Measurements from ENCODE around the gene DNM1.
A peak's percentile ranks its signal among the peaks of the same experiment; 100 is the strongest.

Gene DNM1

GRCh38 chr9:128205296-128205944 lies 2.2 kb downstream of the DNM1 start:
- DNase-seq (ENCODE audit: low spot score), result no peak

- no peak for DNase-seq (ENCODE audit: low spot score)
Measured at GRCh38 chr9:128206484-128206883, 3.3 kb downstream of the DNM1 start.

DNA sequence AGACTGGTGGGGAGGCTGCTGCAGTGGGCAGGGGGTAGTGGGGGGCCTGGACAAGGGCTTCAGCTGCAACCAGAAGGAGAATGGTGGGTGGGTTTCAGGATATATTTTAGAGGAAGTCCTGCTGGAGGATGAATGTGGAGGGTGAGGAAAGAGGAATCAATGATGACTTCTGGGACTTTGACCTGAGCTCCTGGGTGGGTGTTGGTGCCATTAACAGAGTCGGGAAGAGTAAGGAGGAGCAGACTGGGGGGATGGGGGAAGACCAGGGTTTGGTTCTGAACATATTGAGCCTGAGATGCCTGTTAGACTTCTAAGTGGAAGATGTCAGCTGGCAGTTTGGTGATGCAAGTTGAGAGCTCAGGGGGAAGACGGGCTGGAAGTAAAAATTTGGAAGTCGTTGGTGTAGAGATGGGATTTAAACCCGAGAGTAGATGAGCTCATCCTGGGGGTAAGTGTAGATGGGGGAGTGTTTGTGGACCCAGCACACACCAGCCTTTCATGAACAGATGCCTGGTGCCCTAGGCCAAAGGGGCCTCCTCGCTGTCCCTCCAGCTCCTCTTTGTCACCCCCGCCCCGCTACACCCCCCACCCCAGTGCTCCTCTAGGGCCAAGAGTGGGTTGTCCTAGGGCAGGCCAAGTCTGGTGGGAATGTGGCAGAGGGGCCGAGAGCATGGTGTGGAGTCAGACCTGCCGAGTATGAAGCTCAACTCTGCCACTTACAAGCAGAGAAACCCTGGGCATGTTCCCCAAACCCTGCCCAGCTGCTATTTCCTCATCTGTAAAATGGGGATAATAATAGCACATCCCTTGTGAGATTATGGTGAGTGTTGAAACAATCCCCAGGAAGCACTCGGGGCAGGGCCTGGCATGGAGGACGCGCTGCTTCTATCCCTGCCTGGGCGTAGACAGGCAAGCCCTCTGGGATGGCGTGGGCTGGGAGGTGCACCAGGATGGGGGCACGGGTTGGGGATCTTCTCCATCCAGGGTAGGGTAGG lies 4.0 kb downstream of the DNM1 start:
- DNase-seq (ENCODE audit: low spot score), result no peak

- DNase-seq (ENCODE audit: low spot score), result no peak
Measured at GRCh38 chr9:128208386-128208785, 5.2 kb downstream of the DNM1 start.

GRCh38 chr9:128208946-128209669 lies 5.9 kb downstream of the DNM1 start:
- DNase-seq (ENCODE audit: low spot score), result no peak

- DNase-seq (ENCODE audit: low spot score), result no peak
Measured at GRCh38 chr9:128211186-128211980, 8.2 kb downstream of the DNM1 start.

DNA sequence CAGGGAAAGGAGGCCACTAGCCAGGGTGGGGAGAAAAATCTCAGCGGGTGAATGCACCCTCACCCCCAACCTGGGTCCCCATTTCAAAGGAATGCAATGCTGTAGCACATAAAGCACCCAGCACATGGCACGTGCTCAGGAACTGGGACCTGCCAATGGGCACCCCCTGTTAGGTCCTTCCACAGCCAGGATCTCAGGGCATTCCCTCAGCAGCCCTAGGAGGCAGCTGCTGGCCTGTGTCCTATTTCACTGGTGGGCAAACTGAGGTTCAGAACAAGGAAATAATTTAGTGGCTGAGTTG lies 8.8 kb downstream of the DNM1 start:
- DNase-seq (ENCODE audit: low spot score), result no peak

- DNase-seq (ENCODE audit: low spot score), result no peak
Measured at GRCh38 chr9:128213746-128214497, 10.7 kb downstream of the DNM1 start.

DNA sequence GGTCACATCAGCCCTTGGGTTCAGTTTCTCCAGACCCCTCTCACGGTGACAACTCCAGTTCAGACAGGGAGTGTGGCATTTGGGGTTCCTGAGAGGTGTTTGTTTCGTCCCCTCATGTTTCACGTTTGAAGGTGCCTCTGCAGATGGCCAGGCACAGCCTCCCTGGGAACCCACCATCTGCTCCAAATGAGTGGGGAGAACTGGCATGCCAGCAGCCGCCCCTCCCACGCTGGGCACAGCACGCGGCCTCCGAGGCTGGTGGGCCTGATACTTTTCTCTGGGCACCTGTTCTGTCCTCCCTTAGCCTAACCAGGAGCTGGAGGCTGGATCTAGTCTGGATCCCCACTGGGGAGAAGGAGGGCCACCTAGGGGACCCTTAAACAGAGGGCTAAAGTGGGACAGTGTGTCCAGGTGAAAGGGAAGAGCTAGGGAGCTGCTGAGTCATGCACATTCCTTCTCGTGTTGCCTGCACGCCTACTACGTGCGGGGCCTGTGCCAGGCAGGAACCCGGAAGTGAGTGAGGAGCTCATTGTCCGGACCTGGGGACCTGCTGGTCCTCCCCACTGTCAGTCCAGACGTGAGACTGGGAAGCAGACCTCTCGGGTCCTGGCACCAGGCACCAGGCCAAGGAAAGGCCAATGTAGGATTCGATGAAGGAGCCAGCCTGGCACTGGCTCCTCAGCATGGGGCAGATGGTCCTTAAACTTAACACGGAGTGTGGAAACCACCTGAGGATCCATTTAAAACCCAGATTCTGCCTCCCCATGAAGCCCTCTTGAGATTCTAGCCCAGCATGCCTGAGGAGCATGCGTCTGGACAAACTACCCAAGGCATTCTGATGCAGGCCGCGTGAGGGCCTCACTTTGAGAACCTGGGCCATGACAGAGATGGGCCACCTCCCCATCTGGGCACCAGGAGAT lies 11.7 kb downstream of the DNM1 start:
- peak; percentile 37 for DNase-seq (ENCODE audit: low spot score)

- peak; percentile 63 for DNase-seq (ENCODE audit: low spot score)
Measured at GRCh38 chr9:128215491-128216409, 12.6 kb downstream of the DNM1 start.

- no peak for DNase-seq (ENCODE audit: low spot score)
Measured at GRCh38 chr9:128216781-128217553, 13.8 kb downstream of the DNM1 start.

DNA sequence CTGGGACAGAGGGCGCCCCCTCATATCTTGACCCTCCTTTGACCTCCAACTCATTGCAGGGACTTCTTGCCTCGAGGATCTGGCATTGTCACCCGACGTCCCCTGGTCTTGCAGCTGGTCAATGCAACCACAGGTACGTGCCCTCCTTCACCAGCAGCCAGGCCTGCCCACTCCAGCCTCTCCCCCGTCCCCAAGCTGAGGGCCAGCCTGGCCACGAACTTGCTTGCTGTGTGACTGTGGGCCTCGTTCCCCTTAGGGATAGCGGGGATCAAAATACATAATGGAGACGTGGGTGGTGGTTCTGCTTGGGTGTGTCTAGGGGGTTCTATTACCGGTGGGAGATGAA lies 15.0 kb downstream of the DNM1 start:
- DNase-seq (ENCODE audit: low spot score), result no peak

GRCh38 chr9:128218518-128219389 lies 15.6 kb downstream of the DNM1 start:
- peak; percentile 94 for DNase-seq (ENCODE audit: low spot score)

DNA sequence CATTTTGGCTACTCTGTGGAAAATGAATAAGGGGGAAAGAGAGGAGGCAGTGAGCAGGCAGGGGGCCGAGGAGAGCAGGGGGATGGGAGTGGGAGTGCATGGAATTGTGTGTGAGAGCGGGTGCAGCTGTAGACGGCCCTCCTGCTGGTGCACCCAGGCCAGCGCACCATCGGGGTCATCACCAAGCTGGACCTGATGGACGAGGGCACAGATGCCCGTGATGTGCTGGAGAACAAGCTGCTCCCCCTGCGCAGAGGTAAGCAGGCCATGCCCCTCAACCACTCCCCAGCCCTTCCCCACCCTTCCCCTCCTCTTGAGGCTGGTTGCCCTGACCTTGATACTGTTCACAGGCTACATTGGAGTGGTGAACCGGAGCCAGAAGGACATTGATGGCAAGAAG lies 16.7 kb downstream of the DNM1 start:
- DNase-seq (ENCODE audit: low spot score), result no peak

- no peak for DNase-seq (ENCODE audit: low spot score)
Measured at GRCh38 chr9:128222026-128222425, 18.8 kb downstream of the DNM1 start.

GRCh38 chr9:128222880-128223670 lies 19.9 kb downstream of the DNM1 start:
- DNase-seq (ENCODE audit: low spot score), result no peak

DNA sequence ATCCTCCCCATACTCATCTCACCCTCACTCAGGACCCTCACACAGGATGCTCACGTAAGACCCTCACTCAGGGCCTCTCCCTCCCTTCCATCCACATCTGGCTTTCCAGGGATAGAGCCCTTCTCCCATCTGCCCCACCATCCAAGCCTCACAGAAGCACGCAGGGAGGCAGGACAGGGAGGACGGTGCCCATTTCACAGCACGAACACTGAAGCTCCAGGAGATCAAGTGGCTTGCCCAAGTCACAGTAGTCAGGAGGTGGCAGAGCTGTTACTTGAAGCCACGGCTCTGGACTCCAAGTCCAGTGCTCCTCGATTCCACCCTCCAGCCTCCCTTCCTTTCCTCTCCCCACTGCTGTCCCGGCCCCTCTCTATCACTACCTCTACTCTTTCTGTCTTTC lies 21.7 kb downstream of the DNM1 start:
- no peak for DNase-seq (ENCODE audit: low spot score)
